NB4 (cell line): ENCODE results near the gene KHDC1.
"Not testable (repeated sequence)": the region's sequence is repeated elsewhere in the genome, so short reads cannot be mapped to it uniquely, and the experiment has no call there.

ENCODE experiments used
- MYC ChIP-seq: IDR thresholded peaks from 2 replicates; pipeline ENCODE4 v1.6.1; 2011; ENCODE audit warnings: low read depth, low read length
- POLR2A ChIP-seq: IDR thresholded peaks from 2 replicates; pipeline ENCODE4 v1.6.1; 2011; ENCODE audit warnings: mild to moderate bottlenecking; ENCODE audit not compliant: insufficient read length; ENCODE audit errors: extremely low read depth
- TF ChIP-seq, protein P1 (sequence below): IDR thresholded peaks from one replicate; pipeline ENCODE4 v1.5.1; 2012; ENCODE audit warnings: low read depth, low read length
- TF ChIP-seq, protein P2 (sequence below): IDR thresholded peaks from 2 replicates; pipeline ENCODE4 v1.6.1; 2011; ENCODE audit warnings: low read depth, low read length

DNA sequence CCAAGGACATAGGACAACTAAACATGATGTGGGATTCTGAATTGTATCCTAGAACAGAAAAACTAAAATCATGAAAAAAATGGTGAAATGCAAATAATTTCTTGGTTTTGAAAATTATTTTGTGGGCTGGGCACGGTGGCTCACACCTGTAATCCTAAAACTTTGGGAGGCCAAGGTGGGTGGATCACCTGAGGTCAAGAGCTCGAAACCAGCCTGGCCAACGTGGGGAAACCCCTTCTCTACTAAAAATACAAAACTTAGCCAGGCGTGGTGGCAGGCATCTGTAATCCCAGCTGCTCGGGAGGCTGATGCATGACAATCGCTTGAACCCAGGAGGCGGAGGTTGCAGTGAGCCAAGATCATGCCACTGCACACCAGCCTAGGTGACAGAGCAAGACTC is 40.8 kb upstream of the KHDC1 start:
- TF ChIP-seq POLR2A, MYC: not testable (repeated sequence)
- TF ChIP-seq, protein P1, sequence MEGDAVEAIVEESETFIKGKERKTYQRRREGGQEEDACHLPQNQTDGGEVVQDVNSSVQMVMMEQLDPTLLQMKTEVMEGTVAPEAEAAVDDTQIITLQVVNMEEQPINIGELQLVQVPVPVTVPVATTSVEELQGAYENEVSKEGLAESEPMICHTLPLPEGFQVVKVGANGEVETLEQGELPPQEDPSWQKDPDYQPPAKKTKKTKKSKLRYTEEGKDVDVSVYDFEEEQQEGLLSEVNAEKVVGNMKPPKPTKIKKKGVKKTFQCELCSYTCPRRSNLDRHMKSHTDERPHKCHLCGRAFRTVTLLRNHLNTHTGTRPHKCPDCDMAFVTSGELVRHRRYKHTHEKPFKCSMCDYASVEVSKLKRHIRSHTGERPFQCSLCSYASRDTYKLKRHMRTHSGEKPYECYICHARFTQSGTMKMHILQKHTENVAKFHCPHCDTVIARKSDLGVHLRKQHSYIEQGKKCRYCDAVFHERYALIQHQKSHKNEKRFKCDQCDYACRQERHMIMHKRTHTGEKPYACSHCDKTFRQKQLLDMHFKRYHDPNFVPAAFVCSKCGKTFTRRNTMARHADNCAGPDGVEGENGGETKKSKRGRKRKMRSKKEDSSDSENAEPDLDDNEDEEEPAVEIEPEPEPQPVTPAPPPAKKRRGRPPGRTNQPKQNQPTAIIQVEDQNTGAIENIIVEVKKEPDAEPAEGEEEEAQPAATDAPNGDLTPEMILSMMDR = not testable (repeated sequence)
- TF ChIP-seq, protein P2, sequence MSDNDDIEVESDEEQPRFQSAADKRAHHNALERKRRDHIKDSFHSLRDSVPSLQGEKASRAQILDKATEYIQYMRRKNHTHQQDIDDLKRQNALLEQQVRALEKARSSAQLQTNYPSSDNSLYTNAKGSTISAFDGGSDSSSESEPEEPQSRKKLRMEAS = not testable (repeated sequence)
